ENCODE measurements around the gene OR14I1. TPM values are rescaled to one million over a fixed set of nuclear protein-coding genes. Genes with fewer than 3 reads are reported as not detected.

The OR14I1 gene
- total RNA-seq, 5 donors from 2014 or later (not counting 1 experiment from before 2014, with no cell fraction given): not detected

GRCh38 chr1:248695451-248696132 is 7.0 kb downstream of the OR14I1 start:
- no peak for DNase-seq
- Histone ChIP-seq H3K9me3 (no peaks in the 10 kb centered on the region), H3K27me3 (replicated peaks in 1 of 2; ENCODE audit: control insufficient read depth in 2 of 2, extremely low read depth in 1 of 2, insufficient read depth in 2 of 2, low read length in 1 of 2) (peaks cover 0 to 4% of the 10 kb centered on the region in 2 experiments), H3K27ac (ENCODE audit: low read length) (no peak overlapping the region), H3K36me3 (ENCODE audit: control insufficient read depth in 2 of 2, extremely low read depth in 1 of 2, insufficient read depth in 1 of 2, low read length in 1 of 2) (no peaks in the 10 kb centered on the region), H3K4me3 (ENCODE audit: control insufficient read depth in 1 of 2, extremely low read depth in 1 of 2, low read length in 1 of 2) (no peak overlapping the region), H3K4me1 (ENCODE audit: control insufficient read depth in 1 of 2, extremely low read depth in 1 of 2, insufficient read depth in 2 of 2, low read length in 2 of 2) (no peaks in the 10 kb centered on the region)
- Mint-ChIP-seq H3K9me3 (no peaks in the 10 kb centered on the region), H3K4me1 (no peaks in the 10 kb centered on the region), H3K36me3 (peaks cover 3% of the 10 kb centered on the region), H3K4me3 (no peak overlapping the region), H3K27me3 (peaks cover 19 to 23% of the 10 kb centered on the region in 2 donors), H3K27ac (no peak overlapping the region)
- no peak for ATAC-seq (replicated peaks in 1 of 4)
- CTCF ChIA-PET: no interaction called here
- POLR2A ChIA-PET: no interaction called here
- 98% methylated on average over 4 of the region's 13 CpGs for WGBS (ENCODE audit: insufficient coverage)

- Mint-ChIP-seq H3K36me3 (peaks cover 3% of the 10 kb centered on the region), H3K9me3 (peaks cover 4 to 9% (median 4%) of the 10 kb centered on the region in 3 donors), H3K27ac (no peak overlapping the region), H3K4me3 (no peak overlapping the region), H3K27me3 (peaks cover 6 to 16% of the 10 kb centered on the region in 2 donors), H3K4me1 (peaks cover 2 to 5% (median 3%) of the 10 kb centered on the region in 3 donors)
- no peaks in the 10 kb centered on the region for H3K4me1 ChIP-seq (ENCODE audit: control insufficient read depth in 1 of 2, extremely low read depth in 1 of 2, insufficient read depth in 2 of 2, low read length in 2 of 2)
- H3K4me3 ChIP-seq (ENCODE audit: control insufficient read depth in 1 of 2, extremely low read depth in 1 of 2, low read length in 1 of 2): no peak overlapping the region
- 90% methylated on average over 51 of the region's 51 CpGs for WGBS (ENCODE audit: insufficient coverage)
- ATAC-seq (replicated peaks in 1 of 4): no peak
- H3K36me3 ChIP-seq (ENCODE audit: control insufficient read depth in 2 of 2, extremely low read depth in 1 of 2, insufficient read depth in 1 of 2, low read length in 1 of 2): no peaks in the 10 kb centered on the region
- CTCF ChIA-PET: interaction anchor here in 1 of 2 donors (1.1 kb wide), 1 partner anchor 288 kb away, joined by 3 read pairs; no protein-coding TSS in a partner anchor
- no peaks in the 10 kb centered on the region for H3K9me3 ChIP-seq
- peaks cover 0 to 4% of the 10 kb centered on the region in 2 experiments for H3K27me3 ChIP-seq (replicated peaks in 1 of 2; ENCODE audit: control insufficient read depth in 2 of 2, extremely low read depth in 1 of 2, insufficient read depth in 2 of 2, low read length in 1 of 2)
- POLR2A ChIA-PET: no interaction called here
- H3K27ac ChIP-seq (ENCODE audit: low read length): no peak overlapping the region
- DNase-seq: no peak
These were observed 10.9 kb downstream of the OR14I1 start for GRCh38 chr1:248691567-248692155.

- Mint-ChIP-seq H3K9me3 (peaks cover 4 to 9% (median 4%) of the 10 kb centered on the region in 3 donors), H3K27ac (no peak overlapping the region), H3K4me3 (no peak overlapping the region), H3K4me1 (peaks cover 3 to 8% (median 4%) of the 10 kb centered on the region in 3 donors), H3K36me3 (peaks cover 3% of the 10 kb centered on the region), H3K27me3 (peaks cover 6 to 7% of the 10 kb centered on the region in 2 donors)
- Histone ChIP-seq H3K4me3 (ENCODE audit: control insufficient read depth in 1 of 2, extremely low read depth in 1 of 2, low read length in 1 of 2) (no peak overlapping the region), H3K4me1 (ENCODE audit: control insufficient read depth in 1 of 2, extremely low read depth in 1 of 2, insufficient read depth in 2 of 2, low read length in 2 of 2) (no peaks in the 10 kb centered on the region), H3K36me3 (ENCODE audit: control insufficient read depth in 2 of 2, extremely low read depth in 1 of 2, insufficient read depth in 1 of 2, low read length in 1 of 2) (no peaks in the 10 kb centered on the region), H3K9me3 (no peaks in the 10 kb centered on the region), H3K27me3 (replicated peaks in 1 of 2; ENCODE audit: control insufficient read depth in 2 of 2, extremely low read depth in 1 of 2, insufficient read depth in 2 of 2, low read length in 1 of 2) (peaks cover 0 to 2% of the 10 kb centered on the region in 2 experiments), H3K27ac (ENCODE audit: low read length) (no peak overlapping the region)
- CTCF ChIA-PET: no interaction called here
- ATAC-seq (replicated peaks in 1 of 4) (no peak), DNase-seq (no peak)
- POLR2A ChIA-PET: no interaction called here
- 100% methylated on average over 2 of the region's 4 CpGs for WGBS (ENCODE audit: insufficient coverage)
These were observed 13.9 kb downstream of the OR14I1 start for GRCh38 chr1:248688527-248689298.

GRCh38 chr1:248686815-248687214 is 15.8 kb downstream of the OR14I1 start:
- H3K27me3 ChIP-seq (replicated peaks in 1 of 2; ENCODE audit: control insufficient read depth in 2 of 2, extremely low read depth in 1 of 2, insufficient read depth in 2 of 2, low read length in 1 of 2): peaks cover 0 to 4% of the 10 kb centered on the region in 2 experiments
- no peaks in the 10 kb centered on the region for H3K4me1 ChIP-seq (ENCODE audit: control insufficient read depth in 1 of 2, extremely low read depth in 1 of 2, insufficient read depth in 2 of 2, low read length in 2 of 2)
- Mint-ChIP-seq H3K4me1 (peaks cover 3 to 8% (median 4%) of the 10 kb centered on the region in 3 donors), H3K27ac (no peak overlapping the region), H3K36me3 (no peaks in the 10 kb centered on the region), H3K4me3 (no peak overlapping the region), H3K9me3 (peaks cover 4 to 9% (median 4%) of the 10 kb centered on the region in 3 donors), H3K27me3 (peaks cover 0 to 10% of the 10 kb centered on the region in 2 donors)
- DNase-seq (peak in 10 of 35 experiments; percentile 2 to 58 (median 7)), ATAC-seq (replicated peaks in 1 of 4) (peak; percentile 48 to 67 (median 59))
- no peaks in the 10 kb centered on the region for H3K36me3 ChIP-seq (ENCODE audit: control insufficient read depth in 2 of 2, extremely low read depth in 1 of 2, insufficient read depth in 1 of 2, low read length in 1 of 2)
- no peaks in the 10 kb centered on the region for H3K9me3 ChIP-seq
- POLR2A ChIA-PET: no interaction called here
- CTCF ChIA-PET: interaction anchor here (0.7 to 1.0 kb wide), 2 partner anchors 282 to 442 kb away, joined by 3 to 5 read pairs; no protein-coding TSS in a partner anchor
- 41% methylated on average over 2 of the region's 3 CpGs for WGBS (ENCODE audit: insufficient coverage)
- H3K27ac ChIP-seq (ENCODE audit: low read length): no peak overlapping the region
- H3K4me3 ChIP-seq (ENCODE audit: control insufficient read depth in 1 of 2, extremely low read depth in 1 of 2, low read length in 1 of 2): no peak overlapping the region

GRCh38 chr1:248681651-248682050 is 20.9 kb downstream of the OR14I1 start:
- H3K36me3 ChIP-seq (ENCODE audit: control insufficient read depth in 2 of 2, extremely low read depth in 1 of 2, insufficient read depth in 1 of 2, low read length in 1 of 2): no peaks in the 10 kb centered on the region
- ATAC-seq (replicated peaks in 1 of 4) (no peak), DNase-seq (no peak)
- Mint-ChIP-seq H3K36me3 (no peaks in the 10 kb centered on the region), H3K9me3 (no peaks in the 10 kb centered on the region), H3K27ac (no peak overlapping the region), H3K27me3 (peaks cover 9 to 21% of the 10 kb centered on the region in 2 donors), H3K4me1 (peaks cover under 1 to 2% (median under 1%) of the 10 kb centered on the region in 3 donors), H3K4me3 (no peak overlapping the region)
- H3K4me1 ChIP-seq (ENCODE audit: control insufficient read depth in 1 of 2, extremely low read depth in 1 of 2, insufficient read depth in 2 of 2, low read length in 2 of 2): no peaks in the 10 kb centered on the region
- H3K9me3 ChIP-seq: no peaks in the 10 kb centered on the region
- CTCF ChIA-PET: no interaction called here
- WGBS (ENCODE audit: insufficient coverage): 82% methylated on average over 7 of the region's 8 CpGs
- H3K27ac ChIP-seq (ENCODE audit: low read length): no peak overlapping the region
- H3K27me3 ChIP-seq (replicated peaks in 1 of 2; ENCODE audit: control insufficient read depth in 2 of 2, extremely low read depth in 1 of 2, insufficient read depth in 2 of 2, low read length in 1 of 2): peaks cover 0 to 9% of the 10 kb centered on the region in 2 experiments
- H3K4me3 ChIP-seq (ENCODE audit: control insufficient read depth in 1 of 2, extremely low read depth in 1 of 2, low read length in 1 of 2): no peak overlapping the region
- POLR2A ChIA-PET: no interaction called here

GRCh38 chr1:248670003-248670402 is 32.6 kb downstream of the OR14I1 start:
- Histone ChIP-seq H3K27ac (ENCODE audit: low read length) (no peak overlapping the region), H3K36me3 (ENCODE audit: control insufficient read depth in 2 of 2, extremely low read depth in 1 of 2, insufficient read depth in 1 of 2, low read length in 1 of 2) (no peaks in the 10 kb centered on the region), H3K27me3 (replicated peaks in 1 of 2; ENCODE audit: control insufficient read depth in 2 of 2, extremely low read depth in 1 of 2, insufficient read depth in 2 of 2, low read length in 1 of 2) (peaks cover 0 to 10% of the 10 kb centered on the region in 2 experiments), H3K9me3 (no peaks in the 10 kb centered on the region), H3K4me3 (ENCODE audit: control insufficient read depth in 1 of 2, extremely low read depth in 1 of 2, low read length in 1 of 2) (no peak overlapping the region), H3K4me1 (ENCODE audit: control insufficient read depth in 1 of 2, extremely low read depth in 1 of 2, insufficient read depth in 2 of 2, low read length in 2 of 2) (no peaks in the 10 kb centered on the region)
- Mint-ChIP-seq H3K9me3 (peaks cover 3 to 11% (median 5%) of the 10 kb centered on the region in 3 donors), H3K36me3 (no peaks in the 10 kb centered on the region), H3K4me3 (no peak overlapping the region), H3K4me1 (no peaks in the 10 kb centered on the region), H3K27me3 (peaks cover 0 to 4% of the 10 kb centered on the region in 2 donors), H3K27ac (no peak overlapping the region)
- POLR2A ChIA-PET: no interaction called here
- WGBS (ENCODE audit: insufficient coverage): no CpG with 5 or more reads among the region's 1 CpG
- ATAC-seq (replicated peaks in 1 of 4) (no peak), DNase-seq (no peak)
- CTCF ChIA-PET: no interaction called here

Data from T-cell (primary cell).